HG03575 (cell line): ENCODE measurements around the gene PLEKHG3.
"Not testable (repeated sequence)": the region's sequence is repeated elsewhere in the genome, so short reads cannot be mapped to it uniquely, and the experiment has no call there.

Experiments used
- ATAC-seq: cut with Tn5 transposase; IDR thresholded peaks from one replicate; pipeline ENCODE4 v1.9.1; 2021; ENCODE audit not compliant: unreplicated experiment, insufficient number of reproducible peaks, low FRiP score; ENCODE audit errors: extremely low read depth

PLEKHG3 gene

GRCh38 chr14:64704143-64704742 lies at the start of gene PLEKHG3:
Gene PLEKHG3, plus strand, starts transcription at chr14:64704424. Its CDS starts 23,208 bp downstream, at chr14:64727632.
- ATAC-seq: no peak

- ATAC-seq: no peak
Observed at GRCh38 chr14:64654901-64655300, 49.3 kb upstream of the PLEKHG3 start.

DNA sequence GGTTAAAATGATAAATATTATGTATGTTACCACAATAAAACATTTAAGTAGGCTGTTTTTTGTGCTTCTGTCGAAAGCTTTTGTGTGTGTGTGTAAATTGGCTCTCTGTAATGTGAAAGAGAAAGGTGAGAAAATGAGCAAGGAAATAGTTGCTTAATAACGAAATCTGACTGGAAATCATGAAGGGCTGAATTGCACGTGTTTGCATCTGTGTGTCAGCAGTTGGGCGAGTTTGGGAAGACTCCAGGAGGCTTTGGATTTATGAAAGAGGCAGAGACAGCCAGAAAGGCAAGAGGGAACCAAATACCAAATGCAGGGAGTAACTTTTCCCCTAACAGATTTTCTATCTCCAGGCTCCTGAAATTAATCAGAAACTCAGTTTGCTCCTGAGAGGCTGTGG lies 47.2 kb upstream of the PLEKHG3 start:
- no peak for ATAC-seq

GRCh38 chr14:64658201-64658600 lies 46.0 kb upstream of the PLEKHG3 start:
- no peak for ATAC-seq

GRCh38 chr14:64658700-64659264 lies 45.4 kb upstream of the PLEKHG3 start:
- ATAC-seq: not testable (repeated sequence)

DNA sequence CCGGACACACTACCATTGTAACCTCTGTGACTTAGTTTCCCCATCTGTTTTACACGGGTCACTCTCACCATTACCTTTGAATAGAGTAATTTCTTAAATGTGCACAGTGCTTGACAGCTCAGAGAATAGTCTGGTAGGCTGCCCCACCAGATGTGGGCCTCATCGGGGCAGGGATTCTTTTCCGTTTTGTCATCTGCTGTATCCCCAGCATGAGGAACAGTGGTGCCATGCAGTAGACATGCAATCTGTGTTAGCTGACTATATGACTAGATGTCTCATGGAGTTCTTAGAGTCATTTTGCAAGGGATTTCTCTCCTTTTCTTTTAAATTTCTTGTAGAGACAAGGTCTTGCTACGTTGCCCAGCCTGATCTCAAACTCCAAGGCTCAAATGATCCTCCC lies 44.9 kb upstream of the PLEKHG3 start:
- no peak for ATAC-seq

GRCh38 chr14:64663174-64663573 lies 41.0 kb upstream of the PLEKHG3 start:
- ATAC-seq: no peak

DNA sequence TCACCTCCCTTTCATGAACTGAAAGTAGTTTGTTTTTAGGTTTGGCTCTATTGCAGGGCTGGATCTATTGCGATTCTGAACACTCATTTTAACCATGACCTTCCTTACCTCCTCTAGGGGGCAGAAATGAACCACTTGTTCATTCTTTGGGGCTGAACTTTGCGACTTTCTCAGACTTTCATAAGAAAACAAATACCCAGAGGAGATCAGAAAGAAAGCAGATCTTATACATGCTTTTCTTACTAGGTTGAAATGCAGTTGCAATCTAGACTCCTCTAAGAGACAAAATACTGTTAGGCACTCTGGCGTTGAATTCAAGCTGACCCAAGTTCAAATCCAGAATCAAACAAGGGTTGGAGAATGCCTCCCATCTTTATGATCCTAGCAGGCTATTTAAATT lies 32.6 kb upstream of the PLEKHG3 start:
- no peak for ATAC-seq

DNA sequence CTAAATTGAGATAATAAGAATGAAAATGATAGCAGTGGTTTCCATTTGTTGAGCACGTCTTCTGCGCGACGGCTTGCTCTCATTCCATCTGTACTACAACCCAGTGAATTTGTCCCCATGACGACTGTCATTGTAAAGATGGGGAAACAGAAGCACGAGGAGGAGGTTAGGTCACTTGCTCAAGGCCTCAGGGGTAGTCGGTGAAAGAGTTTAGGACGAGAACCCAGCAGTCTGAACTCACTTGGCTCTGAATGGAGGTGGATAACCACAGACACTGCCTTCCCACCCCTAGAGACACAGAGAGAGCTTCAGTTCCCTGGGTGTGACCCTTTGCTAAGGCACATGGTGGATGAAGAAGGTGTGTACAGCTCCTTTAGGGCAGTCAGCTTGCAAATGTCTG lies 30.9 kb upstream of the PLEKHG3 start:
- ATAC-seq: no peak

DNA sequence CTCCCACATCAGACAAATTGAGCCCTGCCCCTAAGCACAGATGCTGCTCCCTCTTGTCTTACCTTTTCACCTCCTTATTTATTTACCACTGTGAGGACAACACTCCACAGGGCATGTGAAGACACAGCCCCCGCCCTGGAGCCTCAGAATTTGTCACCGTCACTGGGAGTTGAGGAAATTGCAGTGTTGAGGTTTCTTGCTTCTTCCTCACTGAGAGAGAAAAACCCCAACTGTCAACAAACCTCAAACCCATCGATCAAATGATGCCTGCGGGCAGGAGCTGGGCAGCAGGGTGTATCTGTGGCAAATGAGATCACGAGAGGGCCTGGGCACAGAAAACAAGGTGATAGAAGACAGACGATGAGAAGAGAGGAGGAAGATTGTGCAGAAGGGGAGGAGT lies 30.5 kb upstream of the PLEKHG3 start:
- no peak for ATAC-seq

- no peak for ATAC-seq
Observed at GRCh38 chr14:64674829-64675228, 29.4 kb upstream of the PLEKHG3 start.

DNA sequence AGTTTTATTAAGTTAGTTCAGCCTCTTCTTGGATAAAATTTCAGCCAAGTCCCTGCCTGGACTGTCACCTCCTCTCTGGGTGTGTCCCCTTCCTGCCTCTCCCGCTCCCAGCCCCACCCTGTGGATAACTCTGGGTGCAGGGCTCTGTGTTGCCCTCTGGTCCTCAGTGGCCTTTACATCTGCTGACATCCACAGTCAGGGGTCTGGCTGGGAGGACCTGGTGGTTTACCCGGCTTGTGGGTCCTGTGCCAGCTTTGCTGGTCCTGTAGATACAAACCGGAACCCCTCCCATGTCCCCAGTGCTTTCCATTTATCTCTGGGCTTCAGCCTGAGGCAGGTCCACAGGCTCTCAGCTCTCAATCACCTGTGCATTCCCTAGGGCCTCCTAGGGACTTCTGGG lies 28.9 kb upstream of the PLEKHG3 start:
- ATAC-seq: no peak

DNA sequence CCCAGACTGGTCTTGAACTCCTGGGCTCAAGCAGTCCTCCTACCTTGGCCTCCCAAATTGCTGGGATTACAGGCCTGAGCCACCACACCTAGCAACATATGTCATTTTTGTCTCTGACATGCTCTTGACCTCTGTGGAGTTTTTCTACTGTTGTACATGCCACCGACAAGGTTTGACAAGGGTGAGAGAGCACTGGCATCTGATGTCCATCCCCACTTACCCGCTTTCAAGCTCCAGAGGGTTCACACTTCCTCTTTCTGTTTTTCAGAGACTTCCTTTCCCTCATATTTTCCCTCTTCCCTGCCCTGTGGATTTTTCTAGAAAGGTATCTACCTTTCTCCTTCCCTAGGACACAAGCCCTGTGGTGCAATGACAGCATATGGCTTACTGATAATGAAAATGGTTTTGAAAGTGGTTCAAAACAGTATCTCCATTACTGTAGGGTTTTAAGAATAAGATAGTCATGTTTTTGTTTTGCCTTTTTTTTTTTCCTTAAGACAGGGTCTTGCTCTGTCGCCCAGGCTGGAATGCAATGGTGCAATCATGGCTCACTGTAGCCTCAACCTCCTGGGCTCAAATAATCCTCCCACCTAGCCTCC lies 27.7 kb upstream of the PLEKHG3 start:
- no peak for ATAC-seq

GRCh38 chr14:64680013-64680713 lies 24.1 kb upstream of the PLEKHG3 start:
- no peak for ATAC-seq

GRCh38 chr14:64680714-64681065 lies 23.5 kb upstream of the PLEKHG3 start:
- no peak for ATAC-seq

DNA sequence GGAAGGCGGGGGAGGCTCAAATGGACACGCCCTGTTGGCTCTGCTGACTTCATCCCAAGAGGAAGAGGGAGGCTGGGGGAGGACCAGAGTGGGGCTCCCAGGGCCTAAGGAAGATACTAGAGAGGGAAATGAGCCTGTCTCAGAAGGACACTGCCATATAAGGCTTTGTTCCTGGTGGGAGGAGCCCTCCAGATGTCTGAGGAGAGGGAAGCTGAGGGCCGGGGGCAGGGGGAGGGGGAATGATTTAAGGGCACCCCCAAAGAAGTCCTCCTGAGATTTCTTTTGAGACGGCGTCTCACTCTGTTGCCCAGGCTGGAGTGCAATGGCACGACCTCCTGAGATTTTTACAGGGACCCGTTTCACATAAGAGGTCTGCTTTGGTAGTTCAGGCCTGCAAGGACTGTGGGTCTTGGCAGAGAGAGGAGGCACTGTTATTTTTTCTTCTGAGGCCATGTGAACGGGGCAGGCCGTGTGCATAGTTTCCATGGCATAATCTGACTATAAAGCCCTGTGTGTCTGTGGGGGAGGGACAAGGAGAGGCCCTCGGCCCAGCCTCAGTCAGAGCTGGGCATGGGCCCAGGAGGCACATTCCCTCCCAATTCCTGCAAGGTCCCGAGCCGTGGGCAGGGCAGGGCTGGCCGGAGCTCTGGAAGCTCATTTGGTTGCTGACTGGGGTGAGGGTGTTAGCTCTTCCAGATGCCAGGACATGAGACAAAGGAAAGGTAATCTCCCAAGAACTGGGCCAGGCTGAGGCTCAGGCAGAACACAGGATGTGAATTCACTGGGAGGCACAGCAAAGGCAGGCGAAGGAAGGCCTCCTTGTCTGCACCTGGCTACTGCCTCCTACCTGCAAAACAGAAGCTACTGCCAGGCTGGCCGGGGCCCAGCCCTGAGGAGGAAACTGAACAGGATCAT lies 22.2 kb upstream of the PLEKHG3 start:
- no peak for ATAC-seq

DNA sequence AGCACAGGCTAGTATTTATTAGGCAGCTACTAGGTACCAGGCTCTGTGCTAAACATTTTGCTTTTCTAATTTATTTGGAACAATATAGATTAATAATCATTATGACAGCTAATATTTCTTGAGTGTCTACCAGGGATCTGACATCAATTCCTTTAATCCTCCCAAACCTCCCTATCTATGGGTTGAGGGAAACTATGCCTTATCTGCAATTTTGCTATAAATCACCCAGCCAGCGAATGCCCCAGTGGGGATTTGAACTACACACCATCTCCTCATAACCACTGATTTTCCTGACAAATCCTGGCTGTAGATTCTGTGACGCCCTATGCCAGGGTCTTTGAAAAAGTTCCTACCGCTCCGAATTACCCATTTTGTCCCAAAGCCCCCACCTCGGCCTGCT lies 21.4 kb upstream of the PLEKHG3 start:
- no peak for ATAC-seq

DNA sequence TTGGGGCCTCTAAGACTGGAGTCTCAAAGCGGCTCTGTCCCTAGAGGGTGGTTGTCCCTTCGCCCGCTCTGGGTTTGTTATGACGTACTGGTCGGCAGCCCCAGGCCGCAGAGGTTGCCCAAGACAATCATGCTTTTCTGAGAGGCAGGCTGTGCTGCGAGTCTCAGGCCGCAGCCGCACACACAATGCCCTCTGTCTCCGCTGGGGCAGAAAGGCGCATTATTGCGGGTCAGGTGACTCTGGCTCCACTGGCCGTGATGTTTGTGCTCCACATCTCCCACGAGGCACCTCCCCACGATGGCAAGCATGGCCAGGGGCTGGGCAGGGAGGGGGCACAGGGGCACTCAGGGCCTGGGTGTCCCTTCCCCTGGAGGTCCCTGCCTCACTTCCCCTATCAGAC lies 21.0 kb upstream of the PLEKHG3 start:
- no peak for ATAC-seq

DNA sequence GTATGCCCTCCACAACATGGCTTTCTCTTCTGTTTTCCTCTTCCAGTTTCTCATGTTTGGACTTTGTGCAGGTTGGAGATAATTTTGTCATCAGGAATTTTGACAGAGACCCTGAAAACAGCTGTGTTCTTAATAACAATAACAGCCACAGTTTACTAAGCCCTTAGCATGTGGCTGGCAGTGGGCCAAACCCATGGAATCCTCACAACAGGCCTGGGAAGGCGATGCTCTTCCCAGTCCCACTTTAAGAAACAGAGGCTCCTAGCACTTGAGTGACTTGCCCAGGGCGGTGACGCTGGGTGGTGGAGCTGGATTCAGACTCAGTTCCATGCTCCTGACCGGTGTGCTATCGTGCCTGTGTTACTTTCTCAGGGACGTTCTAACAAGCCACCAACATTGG lies 20.1 kb upstream of the PLEKHG3 start:
- ATAC-seq: no peak
